Astrocyte (in vitro differentiated cells and primary cell): ENCODE measurements around the gene RASL10B.

Experiments used
- CTCF ChIP-seq: IDR thresholded peaks from 2 replicates; pipeline ENCODE4 v1.5.1; 2011; ENCODE audit warnings: low read depth, mild to moderate bottlenecking, inconsistent platforms, low read length, moderate library complexity; ENCODE audit not compliant: insufficient read depth
- EZH2 ChIP-seq: IDR thresholded peaks from 2 replicates; pipeline ENCODE4 v1.6.1; 2012; ENCODE audit warnings: mild to moderate bottlenecking, low read length, inconsistent platforms; ENCODE audit not compliant: insufficient read depth

DNA sequence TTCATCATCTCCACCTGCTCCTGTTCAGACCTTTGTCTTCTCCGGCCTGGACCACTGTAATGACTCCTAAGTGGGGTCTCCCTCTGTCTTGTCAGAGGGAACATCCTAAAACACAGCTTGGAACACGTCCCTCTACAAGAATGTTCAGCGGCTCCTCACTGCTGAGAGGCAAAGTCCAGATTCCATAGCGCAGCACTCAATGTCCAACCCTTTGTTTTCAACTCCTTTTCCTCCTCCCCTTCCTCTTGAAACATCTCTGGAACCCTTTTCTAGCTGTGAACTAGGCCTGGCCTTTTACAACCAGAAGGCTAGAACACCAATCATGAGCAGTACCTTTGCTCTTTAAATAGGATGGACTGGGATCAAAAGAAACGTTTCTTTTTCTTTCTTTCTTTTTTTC lies 30.2 kb downstream of the RASL10B start:
- no peak for TF ChIP-seq CTCF
- TF ChIP-seq EZH2: no peak
